ENCODE measurements around the gene ARID1B.

DNA sequence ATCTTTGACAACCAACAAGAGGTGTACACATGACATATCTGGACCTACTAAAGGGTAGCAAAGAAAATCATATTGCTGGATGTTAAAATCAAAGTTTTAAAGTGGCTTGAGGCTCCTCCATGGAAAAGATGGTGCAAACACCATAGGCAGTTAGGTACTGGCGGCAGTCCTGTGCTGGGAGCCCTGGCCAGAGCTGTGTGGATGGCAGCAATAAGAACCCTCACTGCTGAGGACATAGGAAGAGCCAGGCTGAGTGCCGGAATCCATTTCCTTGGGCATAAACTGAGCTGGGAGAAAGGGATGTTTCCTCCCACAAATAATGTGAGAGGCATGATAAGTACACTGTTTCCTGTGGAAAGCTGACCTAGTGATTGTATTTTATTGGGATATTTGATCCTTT is 89.9 kb downstream of the ARID1B start:
- TF ChIP-seq GATA2 (IDR thresholded peaks at IDR 0.05; ENCODE audit: low read depth, low read length) (no peak), GATA3 (IDR thresholded peaks at IDR 0.05; ENCODE audit: low read depth, low read length) (no peak)
